Measurements from ENCODE around the gene LRRC37A2. TPM values are rescaled to one million over a fixed set of nuclear protein-coding genes. Genes with fewer than 3 reads are reported as not detected.
"Not testable (repeated sequence)": the region's sequence is repeated elsewhere in the genome, so short reads cannot be mapped to it uniquely, and the experiment has no call there.

LRRC37A2 gene
- total RNA-seq, 1 donor from 2014 or later = 7.6 TPM

- DNase-seq (ENCODE audit: low read depth) = not testable (repeated sequence)
Observed at GRCh38 chr17:46598344-46598931, 86.2 kb downstream of the LRRC37A2 start.

DNA sequence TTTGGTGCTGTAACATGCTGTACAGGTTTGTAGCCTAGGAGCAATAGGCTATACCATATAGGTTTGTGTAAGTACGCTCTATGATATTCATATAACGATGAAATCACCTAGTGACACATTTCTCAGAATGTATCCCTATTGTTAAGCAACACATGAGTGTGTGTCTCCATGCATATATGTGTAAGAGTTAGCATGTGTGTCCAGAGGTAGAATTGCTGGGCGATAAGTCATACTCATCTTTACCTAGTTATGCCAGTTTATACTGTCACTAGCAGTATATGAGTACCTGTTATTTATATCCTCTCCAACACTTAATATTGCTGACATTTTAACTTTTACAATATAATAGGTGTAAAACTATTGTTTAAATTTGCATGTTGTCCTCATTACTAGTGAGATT, 88.5 kb downstream of the LRRC37A2 start:
- not testable (repeated sequence) for DNase-seq (ENCODE audit: low read depth)

DNA sequence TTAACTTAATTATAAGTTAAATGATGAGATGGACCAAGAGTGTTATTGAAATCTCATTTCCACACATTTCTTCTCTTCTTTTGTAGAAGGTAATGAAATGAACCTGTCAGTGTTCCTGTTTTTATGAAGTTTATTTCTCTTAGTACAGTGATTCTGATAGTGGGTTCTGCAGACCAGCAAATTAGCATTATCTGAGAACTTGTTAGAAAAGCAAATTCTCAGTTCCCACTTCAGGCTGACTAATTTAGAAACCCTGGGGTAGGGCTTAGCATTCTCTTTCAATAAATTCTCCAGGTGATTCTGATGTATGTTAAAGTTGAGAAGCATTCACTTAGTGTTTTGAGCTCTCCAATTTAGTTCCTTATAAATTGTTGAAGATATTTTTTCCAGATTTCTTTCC, 90.9 kb downstream of the LRRC37A2 start:
- not testable (repeated sequence) for DNase-seq (ENCODE audit: low read depth)

Other genes with a start within 250 kb of the LRRC37A2 start
- 0.17 and 2.7 TPM in 2 replicates for gene LRRC37A, start 217.3 kb upstream of the LRRC37A2 start, total RNA-seq
- gene ARL17B, start 150.7 kb upstream of the LRRC37A2 start, total RNA-seq = 6.6 and 13.9 TPM in 2 replicates
- gene ARL17A, start 67.2 kb downstream of the LRRC37A2 start, total RNA-seq = 1.0 and 4.8 TPM in 2 replicates
- gene NSF, start 78.2 kb downstream of the LRRC37A2 start, total RNA-seq = 30.9 and 47.2 TPM in 2 replicates